Esophagus (tissue), 2 donors: ENCODE results near the gene MOGAT1. TPM values are rescaled to one million over a fixed set of nuclear protein-coding genes. Genes with fewer than 3 reads are reported as not detected.
"Not testable (repeated sequence)": the region's sequence is repeated elsewhere in the genome, so short reads cannot be mapped to it uniquely, and the experiment has no call there.

Source experiments
- H3K27ac ChIP-seq, 2 donors: one replicate each; pipeline ENCODE4 v1.5.1; 2013; ENCODE audit warnings: low read depth in 2 of 2, mild to moderate bottlenecking in 2 of 2, inconsistent platforms in 1 of 2, low read length in 1 of 2, moderate library complexity in 1 of 2
- H3K27me3 ChIP-seq, 2 donors: one replicate each; pipeline ENCODE4 v1.6.1; 2013; ENCODE audit warnings: low read length in 2 of 2, control low read depth in 1 of 2, mild to moderate bottlenecking in 1 of 2; ENCODE audit not compliant: insufficient read depth in 2 of 2, control insufficient read depth in 1 of 2
- H3K36me3 ChIP-seq, 2 donors: one replicate each; pipeline ENCODE4 v1.6.1; 2013; ENCODE audit warnings: low read length in 1 of 2; ENCODE audit not compliant: control insufficient read depth in 2 of 2, insufficient read depth in 2 of 2
- H3K4me1 ChIP-seq, 2 donors: one replicate each; pipeline ENCODE4 v1.6.1; 2013; ENCODE audit warnings: low read length in 1 of 2; ENCODE audit not compliant: control insufficient read depth in 2 of 2, insufficient read depth in 2 of 2
- H3K4me3 ChIP-seq, 2 donors: one replicate each; pipeline ENCODE4 v1.5.1; 2013; ENCODE audit warnings: low read length in 2 of 2, mild to moderate bottlenecking in 2 of 2, low read depth in 1 of 2, moderate library complexity in 1 of 2
- H3K9me3 ChIP-seq, 2 donors: one replicate each; pipeline ENCODE4 v1.6.1; 2013; ENCODE audit warnings: mild to moderate bottlenecking in 2 of 2, low read depth in 1 of 2, low read length in 1 of 2, moderate library complexity in 1 of 2; ENCODE audit not compliant: control insufficient read depth in 2 of 2, insufficient read depth in 1 of 2
- WGBS, 2 donors: extraction: QIAGEN DNeasy Blood & Tissue Kit; methylation state at CpG; one replicate each; pipeline ENCODE4 v1.1.7; 2013; 5-methylcytosine and 5-hydroxymethylcytosine counted together
- polyA plus RNA-seq, 2 donors: library from polyadenylated mRNA; stranded (reverse); fragments of 200-250 nt; gene quantifications; one replicate each; pipeline ENCODE4 v1.2.3, GENCODE V29; 2013
- donor health status: healthy with polysubstance abuse.
- donor health status: Bipolar disorder and iron deficiency.

MOGAT1 gene
- polyA plus RNA-seq, 2 donors = 0.05 TPM; not detected in 1

DNA sequence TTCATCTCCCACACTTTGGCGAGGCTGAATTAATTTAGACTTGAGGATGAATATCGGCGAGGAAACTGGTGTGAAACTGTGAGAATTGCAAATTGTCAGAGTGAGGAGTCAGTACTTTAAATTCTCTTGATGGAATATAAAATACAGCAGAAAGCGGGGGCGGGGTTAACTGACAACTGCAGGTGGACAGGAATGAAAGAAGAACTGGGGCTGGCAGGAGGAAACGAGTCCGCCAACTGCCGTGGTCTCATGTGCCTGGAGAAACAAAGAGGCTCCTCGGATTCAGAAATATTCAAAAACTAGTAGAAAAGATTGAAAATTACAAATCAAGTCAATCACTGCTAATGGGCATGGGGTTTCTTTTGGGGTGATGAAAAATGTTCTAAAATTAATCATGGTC, 44.3 kb downstream of the MOGAT1 start:
- Histone ChIP-seq H3K36me3 (no peaks in the 10 kb centered on the region), H3K27me3 (no peaks in the 10 kb centered on the region), H3K4me3 (no peak overlapping the region), H3K9me3 (no peaks in the 10 kb centered on the region), H3K4me1 (no peaks in the 10 kb centered on the region), H3K27ac (no peak overlapping the region)
- WGBS, 2 donors = 77 to 80% methylated on average over 9 of the region's 9 CpGs

DNA sequence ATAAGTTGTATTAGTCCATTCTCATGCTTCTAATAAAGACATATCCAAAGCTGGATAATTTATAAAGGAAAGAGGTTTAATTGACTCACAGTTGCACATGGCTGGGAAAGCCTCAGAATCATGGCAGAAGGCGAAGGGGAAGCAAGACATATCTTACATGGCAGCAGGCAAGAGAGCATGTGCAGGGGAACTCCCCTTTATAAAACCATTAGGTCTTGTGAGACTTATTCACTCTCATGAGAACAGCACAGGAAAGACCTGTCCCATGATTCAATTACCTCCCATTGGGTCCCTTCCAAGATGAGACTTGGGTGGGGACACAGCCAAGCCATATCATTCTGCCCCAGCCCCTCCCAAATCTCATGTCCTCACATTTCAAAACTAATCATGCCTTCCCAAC, 48.3 kb downstream of the MOGAT1 start:
- H3K4me3 ChIP-seq, H3K27me3 ChIP-seq, H3K27ac ChIP-seq, H3K9me3 ChIP-seq, H3K36me3 ChIP-seq, H3K4me1 ChIP-seq: not testable (repeated sequence)
- WGBS, 2 donors = 85 to 91% methylated on average over 1 of the region's 1 CpG

DNA sequence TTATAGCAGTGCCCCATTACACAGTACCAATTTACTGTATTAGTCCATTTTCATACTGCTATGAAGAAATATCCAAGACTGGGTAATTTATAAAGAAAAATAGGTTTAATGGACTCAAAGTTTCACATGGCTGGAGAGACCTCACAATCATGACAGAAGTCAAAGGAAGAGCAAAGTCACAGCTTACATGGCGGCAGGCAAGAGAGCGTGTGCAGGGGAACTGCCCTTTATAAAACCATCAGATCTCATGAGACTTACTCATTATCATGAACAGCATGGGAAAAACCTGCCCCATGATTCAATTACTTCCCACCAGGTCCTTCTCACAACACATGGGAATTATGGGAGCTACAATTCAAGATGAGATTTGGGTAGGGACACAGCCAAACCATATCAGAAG, 50.1 kb downstream of the MOGAT1 start:
- not testable (repeated sequence) for H3K27me3 ChIP-seq, H3K36me3 ChIP-seq, H3K9me3 ChIP-seq, H3K27ac ChIP-seq, H3K4me1 ChIP-seq, H3K4me3 ChIP-seq
- 98 to 99% methylated on average over 2 of the region's 2 CpGs for WGBS, 2 donors

DNA sequence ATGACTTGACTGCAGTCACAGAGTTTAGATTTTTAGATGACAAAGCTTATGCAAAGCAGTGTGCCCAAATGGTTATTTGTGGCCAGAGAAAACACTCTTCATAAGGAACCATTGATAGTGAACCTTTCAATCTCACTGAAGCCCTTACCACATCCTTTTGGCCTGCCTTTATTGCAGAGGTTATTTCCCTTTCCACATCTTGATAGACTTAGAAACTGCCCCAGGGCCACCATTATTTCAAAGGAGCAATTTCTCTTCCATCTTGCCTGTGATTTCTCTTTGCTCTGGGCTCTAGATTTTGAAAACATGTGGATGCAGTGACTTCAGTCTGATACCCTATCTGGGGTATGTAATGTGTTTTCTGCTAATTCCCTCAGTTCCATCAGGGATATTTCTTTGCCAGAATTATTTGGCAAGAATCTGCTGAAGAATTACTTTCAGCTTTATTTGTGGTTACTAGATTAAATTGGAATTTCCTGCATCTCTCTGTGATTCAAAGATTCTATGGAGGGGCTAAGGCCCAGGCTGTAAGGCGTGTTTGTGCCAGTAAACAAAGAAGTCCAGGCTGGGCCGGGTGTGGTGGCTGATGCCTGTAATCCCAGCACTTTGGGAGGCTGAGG, 51.0 kb downstream of the MOGAT1 start:
- Histone ChIP-seq H3K4me3 (no peak overlapping the region), H3K9me3 (no peaks in the 10 kb centered on the region), H3K36me3 (no peaks in the 10 kb centered on the region), H3K4me1 (peaks cover 0 to 3% of the 10 kb centered on the region in 2 donors), H3K27ac (no peak overlapping the region), H3K27me3 (no peaks in the 10 kb centered on the region)
- 48 to 73% methylated on average over 2 of the region's 2 CpGs for WGBS, 2 donors

DNA sequence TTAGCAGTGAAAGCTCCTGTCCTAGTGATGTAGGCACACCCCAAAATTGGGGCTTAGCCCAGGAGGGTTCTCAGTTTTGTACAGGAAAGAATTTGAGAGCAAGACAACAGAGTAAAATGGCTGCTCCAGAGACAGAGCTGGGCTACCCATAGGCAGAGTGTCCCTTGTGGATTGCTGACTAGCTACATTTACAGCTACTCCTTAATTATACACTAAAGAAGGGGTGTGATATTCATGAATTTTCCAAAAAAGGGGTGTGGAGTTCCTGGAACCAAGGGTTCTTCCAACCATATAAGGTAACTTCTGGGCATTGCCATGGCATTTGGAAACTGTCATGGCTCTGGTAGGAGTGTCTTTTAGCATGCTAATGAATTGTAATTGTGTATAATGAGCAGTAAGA, 52.8 kb downstream of the MOGAT1 start:
- H3K36me3 ChIP-seq = no peaks in the 10 kb centered on the region

DNA sequence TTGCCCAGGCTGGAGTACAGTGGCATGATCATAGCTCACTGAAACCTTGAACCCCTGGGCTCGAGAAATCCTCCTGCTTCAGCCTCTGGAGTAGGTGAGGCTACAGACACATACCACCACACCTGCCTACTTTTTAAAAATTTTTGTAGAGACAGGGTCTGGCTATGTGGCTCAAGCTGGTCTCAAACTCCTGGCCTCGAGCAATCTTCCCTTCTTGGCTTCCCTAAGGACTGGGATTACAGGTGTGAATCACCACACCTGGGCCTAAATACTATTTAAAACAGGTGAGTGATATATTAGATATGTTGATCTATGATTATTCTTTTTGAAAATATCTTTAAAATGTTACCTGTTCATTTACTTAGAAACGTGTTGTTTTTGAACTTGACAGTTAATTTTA, 57.2 kb downstream of the MOGAT1 start:
- no peaks in the 10 kb centered on the region for H3K9me3 ChIP-seq
- WGBS, 2 donors = 78% methylated on average over 3 of the region's 3 CpGs
- no peak overlapping the region for H3K4me3 ChIP-seq
- no peaks in the 10 kb centered on the region for H3K36me3 ChIP-seq
- no peak overlapping the region for H3K27ac ChIP-seq
- no peaks in the 10 kb centered on the region for H3K27me3 ChIP-seq
- H3K4me1 ChIP-seq = peaks cover 0 to 3% of the 10 kb centered on the region in 2 donors

More for the DNA sequence above, 52.8 kb downstream of the MOGAT1 start:
- no peak overlapping the region for H3K27ac ChIP-seq
- no peaks in the 10 kb centered on the region for H3K27me3 ChIP-seq
- no peaks in the 10 kb centered on the region for H3K9me3 ChIP-seq
- H3K4me1 ChIP-seq = peaks cover 0 to 3% of the 10 kb centered on the region in 2 donors
- no peak overlapping the region for H3K4me3 ChIP-seq

DNA sequence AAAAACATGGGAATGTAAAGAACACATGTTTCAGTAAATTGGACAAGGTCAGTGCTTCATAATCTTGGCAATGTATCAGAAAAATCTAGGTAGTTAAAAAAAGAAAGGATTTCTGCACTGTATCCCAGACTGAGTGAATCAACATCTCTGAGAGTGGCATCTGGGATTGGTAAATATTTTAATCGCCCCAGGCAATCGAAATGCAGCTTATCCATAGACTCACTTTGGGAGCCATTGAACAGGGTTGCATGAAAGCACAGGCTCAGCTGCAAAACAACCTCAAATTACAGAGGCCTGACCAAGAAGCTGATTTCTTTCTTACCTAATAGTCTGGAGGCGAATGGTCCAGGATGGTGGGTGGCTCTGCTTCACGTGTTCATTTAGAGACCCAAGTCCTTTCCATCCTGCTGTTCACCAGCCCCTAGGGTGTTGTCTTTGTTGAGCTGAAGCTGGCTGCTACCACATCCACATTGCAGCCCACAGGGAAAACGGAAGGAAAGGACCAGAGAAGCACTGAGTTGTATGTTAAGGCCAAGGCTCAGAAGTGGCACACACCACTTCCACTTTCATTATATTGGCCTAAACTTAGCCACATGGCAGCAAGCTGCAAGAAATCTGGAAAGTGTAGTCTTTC, 59.0 kb downstream of the MOGAT1 start:
- no peaks in the 10 kb centered on the region for H3K9me3 ChIP-seq
- no peak overlapping the region for H3K4me3 ChIP-seq
- H3K27ac ChIP-seq = peak overlapping the region in 1 of 2 donors; percentile 10
- H3K4me1 ChIP-seq = peaks cover 0 to 2% of the 10 kb centered on the region in 2 donors
- H3K27me3 ChIP-seq = no peaks in the 10 kb centered on the region
- 73% methylated on average over 5 of the region's 5 CpGs for WGBS, 2 donors
- no peaks in the 10 kb centered on the region for H3K36me3 ChIP-seq

DNA sequence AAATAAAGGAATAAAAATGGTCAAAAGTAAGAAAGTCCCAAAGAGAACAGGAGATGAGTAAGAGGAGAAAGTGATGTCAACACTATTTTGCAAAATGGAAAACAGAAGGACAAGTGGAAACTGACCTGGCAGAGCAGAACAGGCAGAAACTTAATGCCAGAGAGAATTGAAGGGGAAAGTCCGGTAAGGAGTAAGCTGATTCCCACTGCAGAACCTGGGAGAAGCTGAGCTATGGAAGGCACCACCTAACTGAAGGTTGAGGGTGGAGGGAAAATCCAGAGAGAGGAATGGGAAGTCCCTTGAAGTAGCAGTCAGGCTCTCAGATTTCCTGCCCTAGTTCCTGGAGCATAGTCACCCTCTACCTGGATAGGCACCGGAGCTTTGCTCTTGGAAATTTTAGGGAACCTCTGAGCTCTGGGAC, 59.8 kb downstream of the MOGAT1 start:
- Histone ChIP-seq H3K4me1 (peaks cover 0 to 2% of the 10 kb centered on the region in 2 donors), H3K36me3 (no peaks in the 10 kb centered on the region), H3K27ac (no peak overlapping the region), H3K27me3 (no peaks in the 10 kb centered on the region), H3K4me3 (no peak overlapping the region), H3K9me3 (no peaks in the 10 kb centered on the region)
- WGBS, 2 donors = 65 to 80% methylated on average over 2 of the region's 2 CpGs

DNA sequence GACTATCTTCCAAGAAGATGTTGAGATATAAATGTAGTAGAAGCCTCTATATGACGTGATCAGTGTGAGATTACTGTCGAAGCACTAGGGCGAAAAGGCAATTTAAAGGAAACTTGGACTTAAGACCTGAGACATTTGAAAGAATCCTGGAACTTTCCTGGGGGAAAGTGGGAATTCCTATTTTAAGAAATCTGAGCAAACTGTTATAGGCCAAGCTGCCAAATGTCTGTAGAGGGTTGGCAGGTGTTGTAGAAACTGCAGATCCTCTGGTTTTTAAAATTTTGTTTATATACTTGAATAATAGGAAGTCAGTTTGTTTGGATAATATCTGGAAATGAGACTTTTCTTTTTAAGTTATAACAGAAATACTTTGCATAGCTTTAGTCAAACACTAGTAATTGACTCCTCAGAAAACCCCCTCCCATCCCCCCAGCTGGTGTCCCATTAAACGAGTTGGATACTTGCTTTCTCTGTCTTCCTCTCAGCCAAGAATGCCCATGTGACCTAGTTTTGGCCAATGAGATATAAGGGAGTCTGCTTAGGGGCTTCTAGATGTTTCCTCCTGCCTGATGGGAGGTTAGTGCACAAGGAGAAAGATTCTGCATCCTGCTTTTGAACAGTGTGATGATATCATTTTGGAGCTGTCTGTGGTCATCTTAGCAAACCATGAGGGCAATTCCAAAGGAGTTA, 61.2 kb downstream of the MOGAT1 start:
- Histone ChIP-seq H3K27me3 (no peaks in the 10 kb centered on the region), H3K27ac (no peak overlapping the region), H3K36me3 (no peaks in the 10 kb centered on the region), H3K4me1 (peaks cover 0 to 2% of the 10 kb centered on the region in 2 donors), H3K4me3 (no peak overlapping the region), H3K9me3 (no peaks in the 10 kb centered on the region)
- 48 to 58% methylated on average over 4 of the region's 4 CpGs for WGBS, 2 donors

DNA sequence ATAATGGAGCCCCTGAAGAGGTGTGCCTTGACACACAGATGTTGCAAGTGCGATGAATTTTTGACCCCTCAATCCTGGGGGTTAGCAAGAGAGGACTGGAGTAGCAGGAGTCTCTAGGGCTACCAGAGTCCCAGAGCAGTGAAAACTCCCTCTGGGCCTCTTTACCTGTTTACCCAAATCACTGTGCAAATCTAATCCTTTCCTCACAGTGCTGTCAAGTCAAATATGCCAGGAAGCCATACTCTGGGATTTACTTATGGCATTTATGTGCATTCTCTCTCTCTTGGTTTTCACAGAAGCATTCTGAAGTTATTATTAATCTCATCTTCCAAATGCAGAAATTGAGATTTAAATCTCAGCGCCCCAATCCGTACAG, 62.0 kb downstream of the MOGAT1 start:
- Histone ChIP-seq H3K36me3 (no peaks in the 10 kb centered on the region), H3K27ac (no peak overlapping the region), H3K9me3 (no peaks in the 10 kb centered on the region), H3K27me3 (no peaks in the 10 kb centered on the region), H3K4me3 (no peak overlapping the region), H3K4me1 (peaks cover 0 to 2% of the 10 kb centered on the region in 2 donors)
- 92 to 94% methylated on average over 3 of the region's 3 CpGs for WGBS, 2 donors
